B cell (primary cell): Measurements from ENCODE around the gene KLF11.
"Not testable (repeated sequence)": the region's sequence is repeated elsewhere in the genome, so short reads cannot be mapped to it uniquely, and the experiment has no call there.

ENCODE experiments used
- EZH2 ChIP-seq: IDR thresholded peaks from 2 replicates; pipeline ENCODE4 v1.6.1; 2012; ENCODE audit warnings: borderline replicate concordance, low read depth, mild to moderate bottlenecking, moderate library complexity, low read length; ENCODE audit not compliant: insufficient read depth, poor library complexity, severe bottlenecking
- TF ChIP-seq, protein P1 (sequence below): fragments of 200-600 bp; IDR thresholded peaks from one replicate; pipeline ENCODE4 v1.8.0; 2022; ENCODE audit warnings: antibody characterized with exemption, mild to moderate bottlenecking

DNA sequence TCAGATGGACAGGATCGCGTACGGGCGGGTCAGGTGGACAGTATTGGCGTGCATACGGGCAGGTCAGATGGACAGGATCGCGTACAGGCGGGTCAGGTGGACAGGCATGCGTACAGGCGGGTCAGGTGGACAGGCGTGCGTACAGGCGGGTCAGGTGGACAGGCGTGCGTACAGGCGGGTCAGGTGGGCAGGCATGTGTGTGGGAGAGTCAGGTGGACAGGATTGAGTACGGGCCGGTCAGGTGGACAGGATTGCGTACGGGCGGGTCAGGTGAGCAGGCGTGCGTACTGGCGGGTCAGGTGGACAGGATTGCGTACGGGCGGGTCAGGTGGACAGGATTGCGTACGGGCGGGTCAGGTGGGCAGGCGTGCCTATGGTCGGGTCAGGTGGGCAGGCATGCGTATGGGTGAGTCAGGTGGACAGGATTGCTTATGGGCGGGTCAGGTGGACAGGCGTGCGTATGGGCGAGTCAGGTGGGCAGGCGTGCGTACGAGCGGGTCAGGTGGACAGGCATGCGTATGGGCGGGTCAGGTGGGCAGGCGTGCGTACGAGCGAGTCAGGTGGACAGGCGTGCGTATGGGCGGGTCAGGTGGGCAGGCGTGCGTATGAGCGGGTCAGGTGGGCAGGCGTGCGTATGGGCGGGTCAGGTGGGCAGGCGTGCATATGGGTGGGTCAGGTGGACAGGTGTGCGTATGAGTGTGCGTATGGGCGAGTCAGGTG, 31.6 kb upstream of the KLF11 start:
- TF ChIP-seq, protein P1, sequence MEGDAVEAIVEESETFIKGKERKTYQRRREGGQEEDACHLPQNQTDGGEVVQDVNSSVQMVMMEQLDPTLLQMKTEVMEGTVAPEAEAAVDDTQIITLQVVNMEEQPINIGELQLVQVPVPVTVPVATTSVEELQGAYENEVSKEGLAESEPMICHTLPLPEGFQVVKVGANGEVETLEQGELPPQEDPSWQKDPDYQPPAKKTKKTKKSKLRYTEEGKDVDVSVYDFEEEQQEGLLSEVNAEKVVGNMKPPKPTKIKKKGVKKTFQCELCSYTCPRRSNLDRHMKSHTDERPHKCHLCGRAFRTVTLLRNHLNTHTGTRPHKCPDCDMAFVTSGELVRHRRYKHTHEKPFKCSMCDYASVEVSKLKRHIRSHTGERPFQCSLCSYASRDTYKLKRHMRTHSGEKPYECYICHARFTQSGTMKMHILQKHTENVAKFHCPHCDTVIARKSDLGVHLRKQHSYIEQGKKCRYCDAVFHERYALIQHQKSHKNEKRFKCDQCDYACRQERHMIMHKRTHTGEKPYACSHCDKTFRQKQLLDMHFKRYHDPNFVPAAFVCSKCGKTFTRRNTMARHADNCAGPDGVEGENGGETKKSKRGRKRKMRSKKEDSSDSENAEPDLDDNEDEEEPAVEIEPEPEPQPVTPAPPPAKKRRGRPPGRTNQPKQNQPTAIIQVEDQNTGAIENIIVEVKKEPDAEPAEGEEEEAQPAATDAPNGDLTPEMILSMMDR, result not testable (repeated sequence)
- TF ChIP-seq EZH2, result not testable (repeated sequence)
